GM12891 (cell line): ENCODE data around the gene R3HDM1.
"Not testable (repeated sequence)": the region's sequence is repeated elsewhere in the genome, so short reads cannot be mapped to it uniquely, and the experiment has no call there.

Experiments
- DNase-seq: peaks from one replicate; pipeline ENCODE4 v3.0.0; 2011; ENCODE audit warnings: low spot score; ENCODE audit not compliant: insufficient read length
- FAIRE-seq: peaks from 2 replicates; lab custom pipeline; 2011; peaks lifted over from hg19 to GRCh38; lab: Jason Lieb, UNC
- PAX5 ChIP-seq: IDR thresholded peaks from 2 replicates; pipeline ENCODE4 v1.6.1; 2011; ENCODE audit warnings: low read length, moderate library complexity, mild to moderate bottlenecking; ENCODE audit not compliant: insufficient read depth, severe bottlenecking
- POLR2A ChIP-seq: IDR thresholded peaks from 2 replicates; pipeline ENCODE4 v1.6.1; 2011; ENCODE audit warnings: low read depth, low read length, control low read depth
- POLR2AphosphoS5 ChIP-seq: IDR thresholded peaks from 2 replicates; pipeline ENCODE4 v1.6.1; 2011; ENCODE audit warnings: low read depth, low read length, control low read depth
- POU2F2 ChIP-seq: IDR thresholded peaks from 2 replicates; pipeline ENCODE4 v1.6.1; 2011; ENCODE audit warnings: low read depth, mild to moderate bottlenecking, control low read depth, low read length, moderate library complexity
- SPI1 ChIP-seq: IDR thresholded peaks from 2 replicates; pipeline ENCODE4 v1.6.1; 2011; ENCODE audit warnings: low read depth, low read length, control low read depth
- TAF1 ChIP-seq: IDR thresholded peaks from 2 replicates; pipeline ENCODE4 v1.6.1; 2011; ENCODE audit warnings: low read depth, low read length, control low read depth

Gene R3HDM1

GRCh38 chr2:135612319-135612718 lies 81.0 kb downstream of the R3HDM1 start:
- FAIRE-seq: no peak
- DNase-seq: no peak
- TF ChIP-seq SPI1 (peak; percentile 39; the same call in 1 of the 2 replicates), POLR2AphosphoS5 (no peak)

GRCh38 chr2:135615404-135615803 lies 84.1 kb downstream of the R3HDM1 start:
- FAIRE-seq: peak; percentile 38
- DNase-seq: no peak
- TF ChIP-seq POU2F2 (no peak), TAF1 (no peak), SPI1 (no peak), PAX5 (no peak)

GRCh38 chr2:135617501-135618015 lies 86.3 kb downstream of the R3HDM1 start:
- no peak for FAIRE-seq
- TF ChIP-seq POLR2A: no peak
- TF ChIP-seq PAX5: no peak
- TF ChIP-seq POU2F2: no peak
- TF ChIP-seq SPI1: no peak
- TF ChIP-seq TAF1: no peak
- no peak for TF ChIP-seq POLR2AphosphoS5
- no peak for DNase-seq

- DNase-seq (no peak), FAIRE-seq (no peak)
- TF ChIP-seq SPI1 (no peak), POLR2A (no peak), POU2F2 (no peak), PAX5 (no peak), TAF1 (no peak), POLR2AphosphoS5 (no peak)
Measured at GRCh38 chr2:135620198-135620597, 88.9 kb downstream of the R3HDM1 start.

- no peak for DNase-seq
- TF ChIP-seq PAX5 (no peak), POLR2A (no peak), POU2F2 (no peak), SPI1 (no peak), POLR2AphosphoS5 (no peak), TAF1 (no peak)
- no peak for FAIRE-seq
Measured at GRCh38 chr2:135629520-135629919, 98.2 kb downstream of the R3HDM1 start.

GRCh38 chr2:135630034-135630433 lies 98.8 kb downstream of the R3HDM1 start:
- not testable (repeated sequence) for FAIRE-seq, DNase-seq

DNA sequence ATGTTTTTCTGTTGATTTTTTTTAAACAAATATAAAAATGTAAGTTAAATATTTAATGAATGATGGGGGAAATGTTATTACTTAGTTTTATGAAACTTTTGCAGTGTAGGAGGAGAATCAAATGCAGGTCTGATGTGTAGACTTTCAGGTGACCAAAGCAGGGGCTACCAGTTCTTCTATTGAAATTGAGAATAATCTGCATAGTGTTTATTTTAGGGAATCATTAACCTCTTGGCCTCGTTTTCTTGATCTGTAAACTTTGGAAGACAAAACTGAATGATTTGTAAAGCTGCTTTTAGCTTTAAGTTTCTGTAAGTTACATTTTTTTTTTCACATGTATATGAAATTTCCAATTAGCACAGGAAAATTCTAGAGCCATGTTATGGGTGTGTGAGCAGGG lies 99.2 kb downstream of the R3HDM1 start:
- no peak for DNase-seq
- TF ChIP-seq POU2F2 (no peak), PAX5 (no peak)
- no peak for FAIRE-seq

- FAIRE-seq: no peak
- TF ChIP-seq POU2F2 (no peak), POLR2A (no peak), PAX5 (no peak), SPI1 (no peak), TAF1 (no peak), POLR2AphosphoS5 (no peak)
- no peak for DNase-seq
Measured at GRCh38 chr2:135633582-135633981, 102.3 kb downstream of the R3HDM1 start.

- FAIRE-seq (no peak), DNase-seq (no peak)
- no peak for TF ChIP-seq POLR2A
- no peak for TF ChIP-seq POU2F2
- TF ChIP-seq TAF1: no peak
- no peak for TF ChIP-seq PAX5
- TF ChIP-seq SPI1: no peak
- TF ChIP-seq POLR2AphosphoS5: no peak
Measured at GRCh38 chr2:135635212-135635835, 104.0 kb downstream of the R3HDM1 start.

DNA sequence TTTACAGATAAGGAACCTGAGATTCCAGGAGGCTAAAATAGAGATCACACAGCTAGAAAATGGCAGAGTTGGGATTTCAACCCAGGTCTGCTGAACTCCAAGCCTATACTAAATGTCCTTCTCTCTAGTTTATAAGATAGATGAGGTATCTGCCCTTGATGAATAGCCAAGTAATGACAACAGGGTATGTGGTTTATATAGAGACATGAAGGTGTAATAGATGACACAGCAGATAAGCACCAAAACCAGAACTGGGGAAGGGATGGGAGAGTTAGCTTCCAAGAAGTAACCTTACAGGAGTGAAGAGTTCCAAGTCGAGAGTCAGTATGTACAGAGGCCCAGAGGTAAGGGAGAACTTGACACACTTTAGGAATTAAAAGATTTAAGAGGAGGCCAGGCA lies 105.7 kb downstream of the R3HDM1 start:
- FAIRE-seq: peak; percentile 50
- no peak for DNase-seq
- TF ChIP-seq TAF1 (no peak), POLR2AphosphoS5 (no peak), SPI1 (no peak), POU2F2 (no peak), POLR2A (no peak), PAX5 (no peak)
